ENCODE data around the gene TMEM129.

DNA sequence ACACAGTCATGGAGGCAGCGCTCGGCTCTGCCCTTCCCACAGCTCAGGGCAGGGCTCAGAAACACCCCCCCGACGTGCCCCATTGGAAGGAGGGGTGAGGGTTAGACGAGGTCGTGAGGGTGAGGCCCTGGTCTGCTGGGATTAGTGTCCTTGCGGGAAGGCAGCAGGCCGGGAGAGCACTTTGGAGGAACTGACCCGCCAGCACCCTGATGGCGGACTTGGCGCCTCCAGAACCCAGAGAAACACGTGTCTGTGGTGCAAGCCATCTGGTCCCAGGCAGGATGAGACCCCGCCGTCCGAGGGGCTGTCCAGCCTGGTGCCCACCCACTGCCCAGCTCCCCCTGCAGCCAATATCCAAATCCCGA lies 26.5 kb upstream of the TMEM129 start:
- no peak for TF ChIP-seq EZH2 (IDR thresholded peaks at IDR 0.05; ENCODE audit: borderline replicate concordance, insufficient read depth, low read length, poor library complexity, severe bottlenecking)
- TF ChIP-seq, protein P1, sequence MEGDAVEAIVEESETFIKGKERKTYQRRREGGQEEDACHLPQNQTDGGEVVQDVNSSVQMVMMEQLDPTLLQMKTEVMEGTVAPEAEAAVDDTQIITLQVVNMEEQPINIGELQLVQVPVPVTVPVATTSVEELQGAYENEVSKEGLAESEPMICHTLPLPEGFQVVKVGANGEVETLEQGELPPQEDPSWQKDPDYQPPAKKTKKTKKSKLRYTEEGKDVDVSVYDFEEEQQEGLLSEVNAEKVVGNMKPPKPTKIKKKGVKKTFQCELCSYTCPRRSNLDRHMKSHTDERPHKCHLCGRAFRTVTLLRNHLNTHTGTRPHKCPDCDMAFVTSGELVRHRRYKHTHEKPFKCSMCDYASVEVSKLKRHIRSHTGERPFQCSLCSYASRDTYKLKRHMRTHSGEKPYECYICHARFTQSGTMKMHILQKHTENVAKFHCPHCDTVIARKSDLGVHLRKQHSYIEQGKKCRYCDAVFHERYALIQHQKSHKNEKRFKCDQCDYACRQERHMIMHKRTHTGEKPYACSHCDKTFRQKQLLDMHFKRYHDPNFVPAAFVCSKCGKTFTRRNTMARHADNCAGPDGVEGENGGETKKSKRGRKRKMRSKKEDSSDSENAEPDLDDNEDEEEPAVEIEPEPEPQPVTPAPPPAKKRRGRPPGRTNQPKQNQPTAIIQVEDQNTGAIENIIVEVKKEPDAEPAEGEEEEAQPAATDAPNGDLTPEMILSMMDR (IDR thresholded peaks at IDR 0.05; ENCODE audit: poor library complexity, severe bottlenecking) = no peak
- no peak for TF ChIP-seq RAD21 (conservative IDR thresholded peaks at IDR 0.05)
- TF ChIP-seq, protein P2, sequence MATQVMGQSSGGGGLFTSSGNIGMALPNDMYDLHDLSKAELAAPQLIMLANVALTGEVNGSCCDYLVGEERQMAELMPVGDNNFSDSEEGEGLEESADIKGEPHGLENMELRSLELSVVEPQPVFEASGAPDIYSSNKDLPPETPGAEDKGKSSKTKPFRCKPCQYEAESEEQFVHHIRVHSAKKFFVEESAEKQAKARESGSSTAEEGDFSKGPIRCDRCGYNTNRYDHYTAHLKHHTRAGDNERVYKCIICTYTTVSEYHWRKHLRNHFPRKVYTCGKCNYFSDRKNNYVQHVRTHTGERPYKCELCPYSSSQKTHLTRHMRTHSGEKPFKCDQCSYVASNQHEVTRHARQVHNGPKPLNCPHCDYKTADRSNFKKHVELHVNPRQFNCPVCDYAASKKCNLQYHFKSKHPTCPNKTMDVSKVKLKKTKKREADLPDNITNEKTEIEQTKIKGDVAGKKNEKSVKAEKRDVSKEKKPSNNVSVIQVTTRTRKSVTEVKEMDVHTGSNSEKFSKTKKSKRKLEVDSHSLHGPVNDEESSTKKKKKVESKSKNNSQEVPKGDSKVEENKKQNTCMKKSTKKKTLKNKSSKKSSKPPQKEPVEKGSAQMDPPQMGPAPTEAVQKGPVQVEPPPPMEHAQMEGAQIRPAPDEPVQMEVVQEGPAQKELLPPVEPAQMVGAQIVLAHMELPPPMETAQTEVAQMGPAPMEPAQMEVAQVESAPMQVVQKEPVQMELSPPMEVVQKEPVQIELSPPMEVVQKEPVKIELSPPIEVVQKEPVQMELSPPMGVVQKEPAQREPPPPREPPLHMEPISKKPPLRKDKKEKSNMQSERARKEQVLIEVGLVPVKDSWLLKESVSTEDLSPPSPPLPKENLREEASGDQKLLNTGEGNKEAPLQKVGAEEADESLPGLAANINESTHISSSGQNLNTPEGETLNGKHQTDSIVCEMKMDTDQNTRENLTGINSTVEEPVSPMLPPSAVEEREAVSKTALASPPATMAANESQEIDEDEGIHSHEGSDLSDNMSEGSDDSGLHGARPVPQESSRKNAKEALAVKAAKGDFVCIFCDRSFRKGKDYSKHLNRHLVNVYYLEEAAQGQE (IDR thresholded peaks at IDR 0.05; ENCODE audit: borderline replicate concordance) = no peak
- no peak for TF ChIP-seq EP300 (conservative IDR thresholded peaks at IDR 0.05; ENCODE audit: poor library complexity, severe bottlenecking)
- no peak for TF ChIP-seq TAF1 (IDR thresholded peaks at IDR 0.05; ENCODE audit: low read depth)
- TF ChIP-seq POLR2AphosphoS5 (IDR thresholded peaks at IDR 0.05) = no peak
